ENCODE results near the gene RSPO3.

RSPO3 gene

DNA sequence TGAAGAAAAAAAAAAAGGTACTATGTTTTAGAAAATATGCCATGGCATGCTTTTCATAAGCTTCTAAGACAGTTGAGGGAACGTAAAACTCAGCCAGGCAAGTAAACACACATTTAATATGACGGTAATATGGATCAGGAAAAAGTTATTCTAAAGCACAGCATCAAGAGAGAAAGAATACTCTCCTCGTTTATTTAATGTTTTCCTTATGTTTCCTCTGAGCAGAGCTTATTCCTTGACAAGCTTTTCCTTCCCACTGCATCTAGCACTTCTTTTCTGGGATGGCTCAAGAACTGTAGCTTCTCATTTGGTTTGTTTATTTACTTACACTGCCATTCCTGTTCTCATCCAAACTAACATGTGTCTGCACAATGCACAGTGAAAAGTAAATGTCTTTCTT is 2.7 kb upstream of the RSPO3 start:
- TF ChIP-seq, protein P1, sequence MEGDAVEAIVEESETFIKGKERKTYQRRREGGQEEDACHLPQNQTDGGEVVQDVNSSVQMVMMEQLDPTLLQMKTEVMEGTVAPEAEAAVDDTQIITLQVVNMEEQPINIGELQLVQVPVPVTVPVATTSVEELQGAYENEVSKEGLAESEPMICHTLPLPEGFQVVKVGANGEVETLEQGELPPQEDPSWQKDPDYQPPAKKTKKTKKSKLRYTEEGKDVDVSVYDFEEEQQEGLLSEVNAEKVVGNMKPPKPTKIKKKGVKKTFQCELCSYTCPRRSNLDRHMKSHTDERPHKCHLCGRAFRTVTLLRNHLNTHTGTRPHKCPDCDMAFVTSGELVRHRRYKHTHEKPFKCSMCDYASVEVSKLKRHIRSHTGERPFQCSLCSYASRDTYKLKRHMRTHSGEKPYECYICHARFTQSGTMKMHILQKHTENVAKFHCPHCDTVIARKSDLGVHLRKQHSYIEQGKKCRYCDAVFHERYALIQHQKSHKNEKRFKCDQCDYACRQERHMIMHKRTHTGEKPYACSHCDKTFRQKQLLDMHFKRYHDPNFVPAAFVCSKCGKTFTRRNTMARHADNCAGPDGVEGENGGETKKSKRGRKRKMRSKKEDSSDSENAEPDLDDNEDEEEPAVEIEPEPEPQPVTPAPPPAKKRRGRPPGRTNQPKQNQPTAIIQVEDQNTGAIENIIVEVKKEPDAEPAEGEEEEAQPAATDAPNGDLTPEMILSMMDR (IDR thresholded peaks at IDR 0.05; ENCODE audit: control extremely low read depth, extremely low read depth, low read depth, missing control alignments): no peak
- CTCF ChIA-PET: interaction anchor here (1.3 to 1.6 kb wide), 3 partner anchors 18 to 1102 kb away, joined by 3 read pairs; no protein-coding TSS in a partner anchor

DNA sequence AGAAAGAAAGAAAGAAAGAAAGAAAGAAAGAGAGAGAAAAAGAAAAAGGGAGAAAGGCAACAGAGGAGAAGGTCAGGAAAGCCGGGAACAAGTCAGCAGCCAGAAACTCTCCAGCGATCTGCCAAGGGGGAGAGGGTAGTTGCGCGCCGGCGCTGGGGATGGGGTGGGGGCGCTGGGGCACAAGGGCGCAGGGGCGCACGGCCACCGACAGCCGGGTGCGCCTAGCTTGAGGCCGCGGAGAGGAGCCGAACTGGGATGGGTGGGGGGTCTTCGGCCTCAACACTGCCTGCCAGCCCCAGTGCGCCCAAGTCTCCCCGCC is 533 bp upstream of the RSPO3 start:
- TF ChIP-seq, protein P1 (IDR thresholded peaks at IDR 0.05; ENCODE audit: control extremely low read depth, extremely low read depth, low read depth, missing control alignments): no peak
- CTCF ChIA-PET: no interaction called here
- no peak for DNase-seq (ENCODE audit: extremely low spot score)
- POLR2A ChIA-PET: interaction anchor here (0.6 kb wide), 1 partner anchor 1804 kb away, joined by 9 read pairs; no protein-coding TSS in a partner anchor

More for the DNA sequence above, 2.7 kb upstream of the RSPO3 start:
- POLR2A ChIA-PET: no interaction called here
- no peak for DNase-seq (ENCODE audit: extremely low spot score)

- TF ChIP-seq, protein P1 (IDR thresholded peaks at IDR 0.05; ENCODE audit: control extremely low read depth, extremely low read depth, low read depth, missing control alignments): no peak
- ChIA-PET CTCF (interaction anchor here (1.4 to 2.8 kb wide), 2 partner anchors 28 to 1124 kb away, joined by 4 to 14 read pairs; no protein-coding TSS in a partner anchor), POLR2A (no interaction called here)
- peak; percentile 50 for DNase-seq (ENCODE audit: extremely low spot score)
These were observed 891 bp downstream of the RSPO3 start for GRCh38 chr6:127119102-127120022.

DNA sequence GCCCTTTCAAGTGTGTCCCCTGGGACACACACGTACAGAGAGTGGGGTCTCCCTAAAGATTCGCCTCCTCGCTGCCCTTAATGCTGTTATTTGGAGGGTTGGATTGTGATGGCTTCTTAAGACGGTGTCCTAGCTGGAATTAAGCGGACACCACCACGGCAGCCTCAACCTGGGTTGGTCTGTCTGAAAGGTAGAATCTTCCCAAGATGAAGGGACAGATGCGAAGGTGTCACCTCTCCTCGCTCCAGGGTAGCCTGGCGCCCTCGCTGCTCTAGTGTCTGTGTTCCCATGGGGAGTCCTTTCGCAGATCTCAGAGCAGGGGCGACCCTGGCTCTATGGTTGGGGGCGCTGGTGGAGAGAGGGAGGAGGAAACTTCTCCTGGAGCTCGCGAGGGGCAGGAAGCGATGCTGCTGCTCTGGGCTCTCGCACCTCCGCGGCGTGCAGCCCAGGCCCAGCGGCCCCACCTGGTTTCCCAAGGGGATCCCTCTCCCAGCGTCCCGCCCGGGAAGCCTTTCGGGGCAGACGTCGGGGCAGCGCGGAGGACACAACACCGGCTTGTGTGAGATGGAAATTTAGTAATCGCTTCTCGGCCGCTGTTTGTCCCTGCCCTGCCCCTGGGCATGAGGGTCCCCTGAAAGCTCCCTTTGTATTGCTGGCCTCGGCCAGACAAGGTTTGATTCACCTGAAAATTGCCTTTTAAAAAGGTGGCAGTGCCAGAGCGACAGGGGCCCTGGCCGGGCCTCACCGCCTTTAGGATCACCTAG is 1.7 kb downstream of the RSPO3 start:
- TF ChIP-seq, protein P1 (IDR thresholded peaks at IDR 0.05; ENCODE audit: control extremely low read depth, extremely low read depth, low read depth, missing control alignments): no peak
- ChIA-PET CTCF (interaction anchor here (0.7 to 2.8 kb wide), 6 partner anchors 9 to 1128 kb away, joined by 3 to 14 read pairs (median 4); no protein-coding TSS in a partner anchor), POLR2A (no interaction called here)
- DNase-seq (ENCODE audit: extremely low spot score): peak; percentile 22

- DNase-seq (ENCODE audit: extremely low spot score): peak; percentile 76
- TF ChIP-seq, protein P1 (IDR thresholded peaks at IDR 0.05; ENCODE audit: control extremely low read depth, extremely low read depth, low read depth, missing control alignments): peak; percentile 92
- CTCF ChIA-PET: interaction anchor here (0.6 to 2.8 kb wide), 10 partner anchors 9 to 1129 kb away, joined by 3 to 14 read pairs (median 4); no protein-coding TSS in a partner anchor
- POLR2A ChIA-PET: no interaction called here
These were observed 2.5 kb downstream of the RSPO3 start for GRCh38 chr6:127120787-127121636.

- ChIA-PET POLR2A (no interaction called here), CTCF (interaction anchor here (1.0 to 2.8 kb wide), 4 partner anchors 8 to 1126 kb away, joined by 4 to 14 read pairs (median 6); no protein-coding TSS in a partner anchor)
- no peak for DNase-seq (ENCODE audit: extremely low spot score)
- TF ChIP-seq, protein P1 (IDR thresholded peaks at IDR 0.05; ENCODE audit: control extremely low read depth, extremely low read depth, low read depth, missing control alignments): no peak
These were observed 3.1 kb downstream of the RSPO3 start for GRCh38 chr6:127121637-127121960.

Data from GM10248 (cell line).